GDM1 (cell line): ENCODE results near the gene NACA2.

Experiments
- DNase-seq: peaks from one replicate; lab custom pipeline; 2025; lab: John Stamatoyannopoulos, UW

The NACA2 gene

GRCh38 chr17:61545335-61545938, 45.6 kb downstream of the NACA2 start:
- no peak for DNase-seq

GRCh38 chr17:61543786-61544415, 47.1 kb downstream of the NACA2 start:
- DNase-seq = no peak

GRCh38 chr17:61542027-61542426, 49.0 kb downstream of the NACA2 start:
- no peak for DNase-seq

GRCh38 chr17:61540874-61541273, 50.1 kb downstream of the NACA2 start:
- DNase-seq = no peak
